DND-41 (cell line): ENCODE data around the gene KIF5A.

Source experiments
- ATAC-seq: fragments of 200-7000 bp; cut with Tn5 transposase; 3 replicates; pipeline ENCODE4 v1.9.1; 2021; ENCODE audit warnings: low read depth; ENCODE audit not compliant: insufficient read depth
- DNase-seq: peaks from one replicate; pipeline ENCODE4 v3.0.0-alpha.2; 2020
- H2AFZ ChIP-seq: 2 replicates; pipeline ENCODE4 v1.6.0; 2012; ENCODE audit warnings: low read depth, low read length
- H3K27ac ChIP-seq: 2 replicates; pipeline ENCODE4 v1.5.1; 2012; ENCODE audit warnings: low read length, inconsistent platforms
- H3K27me3 ChIP-seq: fragments of 200-600 bp; sonication (generic); 2 replicates; pipeline ENCODE4 v1.6.0; 2012; ENCODE audit warnings: low read length, mild to moderate bottlenecking, inconsistent platforms; ENCODE audit not compliant: insufficient read depth, poor library complexity
- H3K36me3 ChIP-seq: 2 replicates; pipeline ENCODE4 v1.5.1; 2012; ENCODE audit warnings: low read length, inconsistent platforms; ENCODE audit not compliant: insufficient read depth
- H3K4me1 ChIP-seq: 2 replicates; pipeline ENCODE4 v1.5.1; 2012; ENCODE audit warnings: mild to moderate bottlenecking, low read length; ENCODE audit not compliant: insufficient read depth
- H3K4me2 ChIP-seq: 2 replicates; pipeline ENCODE4 v1.6.0; 2012; ENCODE audit warnings: mild to moderate bottlenecking, moderate library complexity, low read length, inconsistent platforms; ENCODE audit not compliant: insufficient read depth
- H3K4me3 ChIP-seq, 2 experiments: fragments of 200-600 bp in 1 of 2; shearing (Covaris generic) in 1 of 2; 2 replicates each; pipeline ENCODE4 v1.5.1; 2012 to 2016; ENCODE audit warnings: inconsistent platforms in 2 of 2, low read length in 2 of 2, mild to moderate bottlenecking in 2 of 2, low read depth in 1 of 2, moderate library complexity in 1 of 2
- H3K79me2 ChIP-seq: 2 replicates; pipeline ENCODE4 v1.6.0; 2012; ENCODE audit warnings: low read length, inconsistent platforms; ENCODE audit not compliant: insufficient read depth
- H3K9ac ChIP-seq: 2 replicates; pipeline ENCODE4 v1.6.0; 2012; ENCODE audit warnings: low read depth, mild to moderate bottlenecking, inconsistent platforms, low read length, moderate library complexity
- H3K9me3 ChIP-seq: 2 replicates; pipeline ENCODE4 v1.5.1; 2012; ENCODE audit warnings: low read length, moderate library complexity, mild to moderate bottlenecking, inconsistent platforms; ENCODE audit not compliant: insufficient read depth, severe bottlenecking
- H4K20me1 ChIP-seq: 2 replicates; pipeline ENCODE4 v1.6.0; 2012; ENCODE audit warnings: low read length; ENCODE audit not compliant: insufficient read depth
- CTCF ChIP-seq: IDR thresholded peaks from 2 replicates; pipeline ENCODE4 v1.5.1; 2012; ENCODE audit warnings: borderline replicate concordance, low read length, moderate library complexity, mild to moderate bottlenecking; ENCODE audit not compliant: poor library complexity, severe bottlenecking; ENCODE audit errors: extremely low read depth
- EZH2 ChIP-seq: IDR thresholded peaks from 3 replicates; pipeline ENCODE4 v1.6.1; 2012; ENCODE audit warnings: borderline replicate concordance, low read depth, mild to moderate bottlenecking, moderate library complexity, low read length, inconsistent platforms; ENCODE audit not compliant: severe bottlenecking

KIF5A gene

DNA sequence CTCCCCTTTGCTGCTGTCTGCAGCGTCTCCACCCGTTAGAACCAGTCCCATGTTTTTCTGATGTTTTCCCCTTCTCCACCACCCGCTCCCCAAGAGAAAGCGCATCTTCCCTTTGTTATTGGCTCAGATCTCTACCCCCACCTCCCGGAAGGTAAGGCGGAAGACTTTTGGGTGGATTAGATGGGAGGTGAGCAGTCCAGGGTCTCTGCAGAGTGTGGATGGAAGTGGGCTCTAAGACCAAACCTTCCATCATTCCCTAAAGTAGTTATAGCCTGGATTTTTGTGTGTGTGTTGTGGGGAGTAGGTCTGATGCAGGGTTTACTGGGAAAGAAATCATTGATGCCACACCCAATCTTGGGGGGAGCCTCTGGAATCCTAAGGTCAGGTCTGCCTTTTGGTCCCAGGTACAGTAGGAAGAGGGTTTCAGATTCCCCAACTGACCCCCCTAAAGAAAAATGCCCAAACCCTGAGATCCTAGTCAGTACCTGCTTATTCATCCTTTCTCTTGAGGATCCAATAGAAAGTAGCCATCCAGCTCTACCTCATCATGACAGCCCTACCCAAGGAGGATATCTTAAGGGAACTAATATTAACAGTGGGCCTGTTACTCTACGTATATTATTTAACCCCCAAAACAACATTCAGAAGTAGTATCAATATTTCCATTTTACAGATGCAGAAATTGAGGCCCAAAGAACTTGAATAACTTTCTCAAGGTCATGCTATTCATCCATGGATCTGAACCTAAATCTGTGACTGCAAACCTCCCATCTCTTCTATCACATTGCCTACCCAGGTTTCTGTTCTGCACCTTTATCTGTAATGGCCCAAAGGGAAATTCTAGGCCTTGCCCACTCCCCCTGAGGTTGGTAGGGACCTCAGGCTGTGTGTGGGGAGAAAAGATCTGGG lies 1.1 kb downstream of the KIF5A start:
- peaks cover 6% of the 10 kb centered on the region; the same call in 1 of the 2 replicates for H4K20me1 ChIP-seq
- H3K27me3 ChIP-seq = peaks cover 31% of the 10 kb centered on the region
- ATAC-seq (no peak), DNase-seq (no peak)
- H3K9me3 ChIP-seq = no peaks in the 10 kb centered on the region
- H3K4me3 ChIP-seq = no peak overlapping the region
- peaks cover 11% of the 10 kb centered on the region for H3K79me2 ChIP-seq
- no peak for TF ChIP-seq EZH2
- TF ChIP-seq CTCF = no peak
- no peak overlapping the region for H3K9ac ChIP-seq
- H3K27ac ChIP-seq = no peak overlapping the region
- H3K4me2 ChIP-seq = no peak overlapping the region
- H2AFZ ChIP-seq = no peak overlapping the region
- H3K36me3 ChIP-seq = peaks cover 5% of the 10 kb centered on the region; the same call in 1 of the 2 replicates
- peaks cover 13% of the 10 kb centered on the region for H3K4me1 ChIP-seq

GRCh38 chr12:57551637-57552305 lies 1.9 kb downstream of the KIF5A start:
- ATAC-seq = no peak
- Histone ChIP-seq H4K20me1 (no peaks in the 10 kb centered on the region), H3K4me3 (no peak overlapping the region), H3K79me2 (peaks cover 2% of the 10 kb centered on the region), H3K27me3 (peaks cover 31% of the 10 kb centered on the region), H3K27ac (no peak overlapping the region), H3K4me2 (no peak overlapping the region), H3K9ac (no peak overlapping the region), H3K9me3 (no peaks in the 10 kb centered on the region), H3K4me1 (peaks cover 7% of the 10 kb centered on the region), H3K36me3 (peaks cover 1% of the 10 kb centered on the region; the same call in 1 of the 2 replicates), H2AFZ (peak overlapping the region; percentile 11; the same call in 1 of the 2 replicates)
- DNase-seq = no peak
- TF ChIP-seq CTCF = no peak
- TF ChIP-seq EZH2 = no peak

GRCh38 chr12:57552306-57552651 lies 2.4 kb downstream of the KIF5A start:
- TF ChIP-seq CTCF (no peak), EZH2 (no peak)
- DNase-seq (no peak), ATAC-seq (no peak)
- no peak overlapping the region for H3K9ac ChIP-seq
- no peak overlapping the region for H3K27ac ChIP-seq
- H4K20me1 ChIP-seq = no peaks in the 10 kb centered on the region
- H3K9me3 ChIP-seq = no peaks in the 10 kb centered on the region
- peaks cover 31% of the 10 kb centered on the region for H3K27me3 ChIP-seq
- H3K4me2 ChIP-seq = no peak overlapping the region
- no peaks in the 10 kb centered on the region for H3K36me3 ChIP-seq
- no peak overlapping the region for H2AFZ ChIP-seq
- no peaks in the 10 kb centered on the region for H3K79me2 ChIP-seq
- H3K4me3 ChIP-seq = no peak overlapping the region
- H3K4me1 ChIP-seq = peaks cover 6% of the 10 kb centered on the region
